MCF 10A (cell line): Measurements from ENCODE around the gene COQ7. TPM values are rescaled to one million over a fixed set of nuclear protein-coding genes. Genes with fewer than 3 reads are reported as not detected.

ENCODE experiments used
- BruUV-seq: library from RNA; stranded (reverse); fragments of 400-500 nt; replicated peaks from 2 replicates; lab custom pipeline; 2021; lab: Mats Ljungman, UMichigan
- CTCF ChIA-PET: fragments of 300-600 bp; sonication (Branson Sonifier 250); formaldehyde crosslinking; extraction: SDS; loops from one replicate; lab custom pipeline; 2021; ENCODE audit warnings: antibody characterized with exemption, inconsistent platforms; lab: Yijun Ruan, JAX
- POLR2A ChIA-PET: fragments of 300-600, 350-650 bp; sonication (Branson Sonifier 250); formaldehyde crosslinking; extraction: SDS; loops from one replicate; lab custom pipeline; 2020; ENCODE audit warnings: antibody characterized with exemption, inconsistent platforms; lab: Yijun Ruan, JAX
- DNase-seq: peaks from one replicate; pipeline ENCODE4 v3.0.0-alpha.2; 2018; ENCODE audit not compliant: unreplicated experiment
- H3K27ac Mint-ChIP-seq: one replicate; pipeline ENCODE4 v1.8.0; 2022; ENCODE audit warnings: mild to moderate bottlenecking, low read depth, mixed read lengths; ENCODE audit not compliant: unreplicated experiment
- H3K27me3 Mint-ChIP-seq: one replicate; pipeline ENCODE4 v1.8.0; 2022; ENCODE audit warnings: mixed read lengths; ENCODE audit not compliant: insufficient read depth, unreplicated experiment
- H3K36me3 Mint-ChIP-seq: one replicate; pipeline ENCODE4 v1.8.0; 2022; ENCODE audit warnings: mild to moderate bottlenecking, moderate library complexity, mixed read lengths; ENCODE audit not compliant: insufficient read depth, unreplicated experiment
- H3K4me1 Mint-ChIP-seq: one replicate; pipeline ENCODE4 v1.8.0; 2022; ENCODE audit warnings: mixed read lengths; ENCODE audit not compliant: insufficient read depth, unreplicated experiment
- H3K4me3 Mint-ChIP-seq: one replicate; pipeline ENCODE4 v1.8.0; 2022; ENCODE audit warnings: mild to moderate bottlenecking, moderate library complexity, mixed read lengths; ENCODE audit not compliant: unreplicated experiment
- H3K9me3 Mint-ChIP-seq: one replicate; pipeline ENCODE4 v1.8.0; 2022; ENCODE audit warnings: mixed read lengths; ENCODE audit not compliant: unreplicated experiment
- CTCF ChIP-seq: fragments of 200-600 bp; IDR thresholded peaks from one replicate; pipeline ENCODE4 v1.8.0; 2022; ENCODE audit warnings: antibody characterized with exemption, mild to moderate bottlenecking; ENCODE audit not compliant: unreplicated experiment
- intact Hi-C: fragments of 100-400 bp; cut with micrococcal nuclease; formaldehyde crosslinking; loops from 2 replicates; pipeline ENCODE4 v1.14.1; 2022
- total RNA-seq: library from RNA; stranded (reverse); gene quantifications from 2 replicates; pipeline ENCODE4 v1.2.3, GENCODE V29; 2022

COQ7 gene
- total RNA-seq, 1 experiment from 2014 or later: 21.4 TPM

GRCh38 chr16:19073344-19073743, 5.9 kb downstream of the COQ7 start:
- ChIA-PET CTCF (interaction anchor here (0.9 to 7.2 kb wide), 17 partner anchors 10 to 435 kb away, joined by 3 to 202 read pairs (median 6); partner anchors contain the start of gene TMC7), POLR2A (interaction anchor here (2.2 kb wide), 1 partner anchor 90 kb away, joined by 4 read pairs; the partner anchor contains the start of gene TMC7)
- no peak for TF ChIP-seq CTCF
- peaks cover 43% of the 10 kb centered on the region for H3K36me3 Mint-ChIP-seq
- H3K27me3 Mint-ChIP-seq: no peaks in the 10 kb centered on the region
- no peak overlapping the region for H3K27ac Mint-ChIP-seq
- no peak for DNase-seq
- H3K4me1 Mint-ChIP-seq: peaks cover 6% of the 10 kb centered on the region
- no TSS peak for BruUV-seq
- intact Hi-C loops: no loop called here
- H3K9me3 Mint-ChIP-seq: no peaks in the 10 kb centered on the region
- H3K4me3 Mint-ChIP-seq: no peak overlapping the region

- intact Hi-C loops: no loop called here
- H3K27ac Mint-ChIP-seq: no peak overlapping the region
- no peaks in the 10 kb centered on the region for H3K27me3 Mint-ChIP-seq
- BruUV-seq: no TSS peak
- no peak for TF ChIP-seq CTCF
- peaks cover 49% of the 10 kb centered on the region for H3K36me3 Mint-ChIP-seq
- H3K4me1 Mint-ChIP-seq: peaks cover 6% of the 10 kb centered on the region
- DNase-seq: no peak
- no peaks in the 10 kb centered on the region for H3K9me3 Mint-ChIP-seq
- H3K4me3 Mint-ChIP-seq: no peak overlapping the region
- ChIA-PET CTCF (interaction anchor here (0.9 to 7.2 kb wide), 7 partner anchors 12 to 315 kb away, joined by 3 to 202 read pairs (median 6); partner anchors contain the start of gene TMC7), POLR2A (interaction anchor here (1.2 to 2.2 kb wide), 2 partner anchors 89 to 91 kb away, joined by 3 to 4 read pairs; partner anchors contain the start of gene TMC7)
These were observed 6.4 kb downstream of the COQ7 start for GRCh38 chr16:19073863-19074262.

GRCh38 chr16:19075511-19075910, 8.1 kb downstream of the COQ7 start:
- no peak for DNase-seq
- Mint-ChIP-seq H3K9me3 (no peaks in the 10 kb centered on the region), H3K4me1 (peaks cover 6% of the 10 kb centered on the region), H3K27me3 (no peaks in the 10 kb centered on the region), H3K27ac (no peak overlapping the region), H3K36me3 (peaks cover 51% of the 10 kb centered on the region), H3K4me3 (no peak overlapping the region)
- POLR2A ChIA-PET: no interaction called here
- no peak for TF ChIP-seq CTCF
- no TSS peak for BruUV-seq
- CTCF ChIA-PET: interaction anchor here (0.6 to 1.2 kb wide), 5 partner anchors 93 to 427 kb away, joined by 3 to 19 read pairs (median 4); partner anchors contain the start of gene TMC7
- intact Hi-C loops: no loop called here

GRCh38 chr16:19077879-19078278, 10.5 kb downstream of the COQ7 start:
- Mint-ChIP-seq H3K4me1 (no peaks in the 10 kb centered on the region), H3K27ac (no peak overlapping the region), H3K36me3 (peaks cover 52% of the 10 kb centered on the region), H3K27me3 (no peaks in the 10 kb centered on the region), H3K4me3 (no peak overlapping the region), H3K9me3 (no peaks in the 10 kb centered on the region)
- TF ChIP-seq CTCF: no peak
- intact Hi-C loops: no loop called here
- CTCF ChIA-PET: interaction anchor here (0.7 to 2.2 kb wide), 4 partner anchors 8 to 108 kb away, joined by 3 to 13 read pairs (median 6); partner anchors contain the start of genes COQ7 and TMC7
- DNase-seq: no peak
- BruUV-seq: no TSS peak
- POLR2A ChIA-PET: interaction anchor here (0.7 kb wide), 1 partner anchor 36 kb away, joined by 3 read pairs; the partner anchor contains the start of gene ITPRIPL2
